GM12892 (cell line): ENCODE measurements around the gene RAB14.

Experiments
- POLR2A ChIP-seq: IDR thresholded peaks from 2 replicates; pipeline ENCODE4 v1.6.1; 2011; ENCODE audit warnings: low read depth, low read length, control low read depth
- POLR2AphosphoS5 ChIP-seq: IDR thresholded peaks from 2 replicates; pipeline ENCODE4 v1.6.1; 2011; ENCODE audit warnings: low read depth, low read length, control low read depth
- TAF1 ChIP-seq: IDR thresholded peaks from 2 replicates; pipeline ENCODE4 v1.6.1; 2011; ENCODE audit warnings: low read depth, mild to moderate bottlenecking, control low read depth, low read length, borderline replicate concordance

GRCh38 chr9:121171236-121171635 lies 30.4 kb downstream of the RAB14 start:
- TF ChIP-seq TAF1 = no peak
- no peak for TF ChIP-seq POLR2A
- TF ChIP-seq POLR2AphosphoS5 = no peak
